HG03175 (cell line): ENCODE data around the gene RCHY1.
A peak's percentile ranks its signal among the peaks of the same experiment; 100 is the strongest.
"Not testable (repeated sequence)": the region's sequence is repeated elsewhere in the genome, so short reads cannot be mapped to it uniquely, and the experiment has no call there.

Experiments used
- ATAC-seq: cut with Tn5 transposase; IDR thresholded peaks from one replicate; pipeline ENCODE4 v1.9.1; 2021; ENCODE audit warnings: mild to moderate bottlenecking, moderate library complexity; ENCODE audit not compliant: unreplicated experiment

RCHY1 gene

GRCh38 chr4:75519452-75519851, 5.2 kb upstream of the RCHY1 start:
- not testable (repeated sequence) for ATAC-seq

- no peak for ATAC-seq
Measured at GRCh38 chr4:75516144-75516543, 1.9 kb upstream of the RCHY1 start.

GRCh38 chr4:75514949-75515612, 878 bp upstream of the RCHY1 start:
- peak; percentile 1 for ATAC-seq

GRCh38 chr4:75513526-75514130, 575 bp downstream of the RCHY1 start:
- ATAC-seq, result no peak

- peak; percentile 27 for ATAC-seq
Measured at GRCh38 chr4:75512386-75513211, 1.6 kb downstream of the RCHY1 start.

GRCh38 chr4:75511841-75512240, 2.4 kb downstream of the RCHY1 start:
- ATAC-seq, result no peak

- not testable (repeated sequence) for ATAC-seq
Measured at GRCh38 chr4:75509592-75509991, 4.6 kb downstream of the RCHY1 start.

- ATAC-seq, result no peak
Measured at GRCh38 chr4:75505630-75506029, 8.6 kb downstream of the RCHY1 start.

GRCh38 chr4:75502671-75503070, 11.5 kb downstream of the RCHY1 start:
- ATAC-seq, result no peak

GRCh38 chr4:75499900-75500299, 14.3 kb downstream of the RCHY1 start:
- no peak for ATAC-seq

GRCh38 chr4:75498041-75498440, 16.2 kb downstream of the RCHY1 start:
- no peak for ATAC-seq

- ATAC-seq, result no peak
Measured at GRCh38 chr4:75497133-75497532, 17.1 kb downstream of the RCHY1 start.

GRCh38 chr4:75496406-75496805, 17.8 kb downstream of the RCHY1 start:
- ATAC-seq, result no peak

- no peak for ATAC-seq
Measured at GRCh38 chr4:75495476-75495875, 18.7 kb downstream of the RCHY1 start.

- no peak for ATAC-seq
Measured at GRCh38 chr4:75494563-75494962, 19.6 kb downstream of the RCHY1 start.

- no peak for ATAC-seq
Measured at GRCh38 chr4:75490155-75490554, 24.0 kb downstream of the RCHY1 start.

GRCh38 chr4:75484190-75484589, 30.0 kb downstream of the RCHY1 start:
- no peak for ATAC-seq

- ATAC-seq, result no peak
Measured at GRCh38 chr4:75477201-75477600, 37.0 kb downstream of the RCHY1 start.

- ATAC-seq, result no peak
Measured at GRCh38 chr4:75470738-75471137, 43.5 kb downstream of the RCHY1 start.

GRCh38 chr4:75469896-75470295, 44.3 kb downstream of the RCHY1 start:
- ATAC-seq, result no peak

- no peak for ATAC-seq
Measured at GRCh38 chr4:75457365-75457764, 56.8 kb downstream of the RCHY1 start.

GRCh38 chr4:75434105-75434504, 80.1 kb downstream of the RCHY1 start:
- no peak for ATAC-seq
